ENCODE results near the gene ENOX2.
"Not testable (repeated sequence)": the region's sequence is repeated elsewhere in the genome, so short reads cannot be mapped to it uniquely, and the experiment has no call there.

Gene ENOX2

DNA sequence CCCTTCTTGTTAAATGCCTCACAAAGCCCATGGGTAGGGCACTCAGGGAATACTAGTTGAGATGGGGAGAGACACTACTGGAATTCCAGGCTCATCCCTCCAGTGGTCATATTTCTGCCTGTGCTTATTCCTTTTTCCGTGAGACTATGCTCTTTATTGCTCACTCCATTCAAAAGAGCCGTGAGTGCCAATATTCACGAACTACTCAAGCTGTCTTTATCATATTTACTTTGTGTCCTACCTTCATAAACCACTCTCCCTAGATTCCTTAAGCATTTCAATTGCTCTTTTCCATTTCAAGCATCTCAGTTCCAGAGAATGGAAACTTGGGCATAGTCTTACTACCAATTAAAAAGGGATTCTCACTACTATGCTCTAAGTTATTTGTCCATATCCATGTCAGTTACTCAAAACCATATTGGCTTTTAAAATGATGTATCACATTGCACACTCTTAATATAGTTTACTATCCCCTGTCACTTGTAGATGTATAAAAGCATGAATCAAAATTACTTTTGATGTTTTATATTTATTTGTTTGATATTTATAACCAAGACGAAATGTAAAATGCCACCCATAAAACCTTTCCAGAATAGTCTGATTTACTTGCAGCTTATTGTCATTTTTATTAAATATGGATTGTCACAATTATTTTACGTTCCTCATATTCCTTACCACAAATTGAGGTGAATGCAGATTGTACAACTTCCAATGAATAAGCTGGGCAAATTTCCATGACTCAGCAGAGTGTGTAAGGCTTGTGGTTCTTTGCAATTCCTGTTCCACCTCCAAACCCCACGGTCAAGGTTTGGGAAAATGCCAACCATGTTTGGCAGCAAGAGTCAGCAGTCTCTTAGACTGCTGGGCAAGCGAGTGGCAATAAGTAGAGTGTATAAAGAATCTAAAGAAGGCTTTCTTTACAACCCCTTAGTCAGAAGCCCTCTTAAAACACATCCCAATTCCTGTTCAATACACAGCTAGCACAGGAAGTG is 24.4 kb downstream of the ENOX2 start:
- DNase-seq, result no peak

DNA sequence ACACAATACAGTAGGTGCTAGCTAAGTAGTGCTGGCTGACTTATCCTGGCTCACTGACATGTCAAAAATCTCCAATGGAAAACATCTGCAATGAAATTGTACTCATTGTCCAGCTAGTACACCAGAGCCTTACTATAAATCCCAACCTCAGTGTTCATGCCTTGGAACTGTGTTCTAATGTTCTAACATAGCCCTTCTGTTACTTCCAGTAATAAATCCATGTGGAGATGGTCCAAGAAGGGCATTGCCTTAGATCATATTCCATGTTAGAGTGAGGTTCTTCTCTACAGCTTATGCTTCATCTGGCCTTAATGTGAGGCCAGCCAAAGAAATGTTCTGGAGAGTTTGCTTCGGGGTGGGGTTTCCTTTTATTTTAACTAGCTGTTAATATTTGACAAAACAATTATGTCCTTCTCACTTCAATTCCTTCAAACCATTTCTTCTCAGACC is 25.1 kb downstream of the ENOX2 start:
- DNase-seq, result no peak

- DNase-seq, result no peak
Measured at GRCh38 chrX:130876226-130876625, 26.8 kb downstream of the ENOX2 start.

- DNase-seq, result no peak
Measured at GRCh38 chrX:130874751-130875150, 28.3 kb downstream of the ENOX2 start.

DNA sequence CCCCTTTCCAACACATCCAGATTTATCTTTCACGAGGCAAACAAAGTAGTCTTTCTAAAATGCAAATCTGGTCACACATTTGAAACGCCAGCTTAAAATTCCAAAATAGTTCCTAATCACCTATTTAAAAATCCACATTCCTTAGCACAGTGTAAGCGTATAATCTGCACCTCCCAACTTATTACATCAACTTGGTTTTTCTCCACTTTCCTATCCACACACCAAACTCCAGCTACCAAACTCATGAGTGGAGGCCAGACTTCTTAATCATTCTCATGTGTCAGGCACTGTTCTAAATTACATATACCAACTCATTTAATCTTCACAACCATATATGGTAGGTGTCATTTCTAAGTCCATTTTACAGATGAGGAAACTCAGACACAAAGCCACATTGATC is 33.8 kb downstream of the ENOX2 start:
- DNase-seq, result no peak

DNA sequence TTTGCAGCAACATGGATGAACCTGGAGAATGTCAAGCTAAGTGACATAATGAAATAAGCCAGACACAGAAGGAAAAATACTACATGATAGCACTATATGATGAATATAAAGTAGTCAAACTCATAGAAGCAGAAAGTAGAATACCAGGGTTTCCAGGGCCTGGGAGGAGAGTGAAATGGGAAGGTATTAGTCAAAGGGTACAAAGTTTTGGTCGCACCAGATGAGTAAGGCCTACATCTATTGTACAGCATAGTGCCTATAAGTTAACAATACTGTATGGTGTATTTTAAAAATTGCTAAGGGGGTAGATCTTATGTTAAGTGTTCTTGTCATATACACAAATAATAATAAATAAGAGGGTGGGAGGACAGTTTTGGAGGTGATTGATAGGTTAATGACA is 41.5 kb downstream of the ENOX2 start:
- DNase-seq, result no peak

DNA sequence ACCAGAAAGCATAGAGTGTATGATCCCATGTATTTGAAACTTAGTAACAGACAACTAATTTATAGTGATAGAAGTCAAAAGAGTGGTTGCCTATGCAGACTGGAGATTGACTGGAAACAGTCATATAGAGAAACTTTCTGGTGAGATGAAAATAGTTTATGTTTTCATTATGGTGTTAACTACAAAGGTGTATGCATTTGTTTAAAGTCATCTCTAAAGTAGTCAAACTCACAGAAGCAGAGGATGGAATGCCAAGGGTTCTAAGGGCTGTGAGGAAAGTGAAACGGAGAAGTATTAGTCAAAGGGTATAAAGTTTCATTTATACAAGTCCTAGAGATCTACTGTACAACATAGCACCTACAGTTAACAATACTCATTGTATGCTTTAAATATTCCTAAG is 45.8 kb downstream of the ENOX2 start:
- DNase-seq, result no peak

DNA sequence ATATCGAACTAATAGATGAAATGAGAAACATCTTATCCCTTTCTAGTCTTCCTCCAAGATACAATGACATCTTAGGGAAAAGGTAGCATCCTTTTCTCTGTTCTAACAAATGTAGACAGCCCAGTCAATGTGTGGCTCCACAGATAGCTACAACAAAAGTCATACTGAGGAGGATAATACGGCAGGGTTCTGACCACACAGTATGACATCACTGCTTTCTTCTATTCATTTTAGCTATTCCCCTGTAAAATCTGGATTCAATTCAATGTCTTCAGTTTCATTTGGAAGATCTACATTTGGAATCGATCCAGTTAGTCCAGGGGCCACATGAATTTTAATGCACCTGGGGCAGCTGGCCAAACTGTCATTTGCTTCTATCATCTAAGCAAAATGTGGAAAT is 51.4 kb downstream of the ENOX2 start:
- no peak for DNase-seq

GRCh38 chrX:130848763-130849162 is 54.2 kb downstream of the ENOX2 start:
- no peak for DNase-seq

DNA sequence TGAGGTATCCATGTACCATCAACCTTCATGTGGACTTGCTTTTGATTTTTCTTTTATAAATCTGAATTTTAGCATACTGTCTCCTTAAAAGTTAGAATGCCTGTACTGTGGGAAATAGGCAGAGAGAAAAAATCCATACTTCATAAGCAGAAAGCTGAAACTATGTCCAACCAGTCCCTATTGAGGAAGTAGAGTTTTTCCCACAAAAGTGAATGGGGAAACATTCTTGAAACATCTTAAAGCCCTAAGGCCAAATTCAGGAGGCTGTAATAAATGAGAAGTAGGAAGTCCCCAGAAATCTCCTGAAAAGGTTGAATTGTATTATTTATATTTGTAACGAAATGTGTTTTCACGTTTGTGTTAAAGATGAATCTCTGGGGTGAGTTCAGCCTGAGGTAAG is 56.3 kb downstream of the ENOX2 start:
- no peak for DNase-seq

- DNase-seq, result no peak
Measured at GRCh38 chrX:130841776-130842175, 61.2 kb downstream of the ENOX2 start.

DNA sequence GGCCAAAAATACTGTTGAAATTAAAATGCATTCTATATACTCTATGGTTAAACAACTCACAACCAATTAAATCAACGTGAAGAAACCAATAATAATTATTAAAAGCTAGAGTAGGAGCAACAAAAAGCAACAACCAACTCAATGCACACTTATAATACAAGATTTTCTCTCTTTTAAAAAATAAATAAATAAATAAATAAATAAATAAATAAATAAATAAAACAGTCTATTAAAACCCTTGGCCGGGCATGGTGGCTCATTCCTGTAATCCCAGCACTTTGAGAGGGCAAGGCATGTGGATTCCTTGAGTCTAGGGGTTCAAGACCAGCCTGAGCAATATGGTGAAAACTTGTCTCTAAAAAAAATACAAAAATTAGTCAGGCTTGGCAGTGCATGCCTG is 62.7 kb downstream of the ENOX2 start:
- no peak for DNase-seq

GRCh38 chrX:130836447-130836846 is 66.6 kb downstream of the ENOX2 start:
- DNase-seq, result peak; percentile 1

- DNase-seq, result no peak
Measured at GRCh38 chrX:130834830-130835229, 68.2 kb downstream of the ENOX2 start.

GRCh38 chrX:130834149-130834548 is 68.9 kb downstream of the ENOX2 start:
- DNase-seq, result no peak

DNA sequence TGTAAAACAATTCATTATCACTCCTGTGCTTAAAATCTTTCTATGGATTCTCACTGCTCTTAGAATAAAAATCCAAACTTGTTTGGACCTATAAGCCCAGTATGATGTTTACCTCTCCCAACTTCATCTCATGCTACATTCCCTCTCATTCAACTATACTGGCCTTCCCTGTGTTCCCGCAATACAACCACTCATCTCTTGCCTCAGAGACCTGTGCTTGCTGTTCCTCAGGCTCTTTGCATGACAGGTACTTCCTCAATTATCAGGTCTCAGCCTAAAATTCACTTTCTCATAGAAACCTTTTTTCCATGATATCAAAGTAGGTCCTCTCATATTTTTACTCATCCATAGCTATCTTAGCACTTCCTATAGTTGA is 71.7 kb downstream of the ENOX2 start:
- no peak for DNase-seq

GRCh38 chrX:130830599-130831346 is 72.2 kb downstream of the ENOX2 start:
- no peak for DNase-seq

DNA sequence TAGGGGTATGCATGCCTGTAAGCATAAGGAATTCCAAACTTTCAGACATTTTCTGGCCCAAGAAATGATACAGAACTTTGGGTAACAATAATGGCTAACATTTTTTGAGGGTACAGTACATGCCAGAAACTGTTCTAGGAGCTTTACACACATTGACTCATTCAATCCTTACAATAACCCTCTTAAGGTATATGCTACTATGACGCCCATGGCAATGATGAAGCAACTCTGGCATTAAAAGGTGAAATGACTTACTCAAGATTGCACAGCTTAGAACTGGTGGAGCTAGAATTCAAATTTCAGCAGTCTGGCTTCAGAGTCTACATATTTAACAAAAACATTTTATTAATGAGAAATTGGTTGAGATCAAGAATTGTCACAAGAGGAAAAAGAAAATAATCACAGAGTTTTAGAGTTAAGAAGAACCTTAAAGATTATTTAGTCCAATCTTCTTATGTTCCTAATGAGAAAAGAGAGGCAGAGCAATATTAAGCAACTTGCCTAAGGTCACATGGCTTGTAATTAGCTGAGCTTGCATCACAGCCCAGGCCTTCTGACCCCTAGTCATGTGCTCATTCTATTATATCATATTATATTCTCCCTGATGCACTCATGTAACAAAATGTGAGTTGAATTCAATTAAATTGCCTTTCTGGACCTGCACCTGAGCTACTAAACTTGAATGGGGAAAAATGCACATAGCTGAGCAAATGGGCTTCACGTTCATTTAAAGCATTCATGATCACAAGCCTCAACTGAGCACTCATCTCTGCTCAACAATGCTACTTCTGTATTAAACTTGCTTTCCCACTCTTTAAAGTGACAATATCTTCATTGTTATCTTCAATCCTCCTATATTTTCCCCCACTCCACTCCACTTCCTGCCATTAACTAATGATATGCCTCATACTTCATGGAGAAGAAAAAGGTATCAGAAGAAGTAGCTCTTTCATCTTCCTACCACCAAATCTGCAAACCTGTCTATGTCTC is 73.2 kb downstream of the ENOX2 start:
- DNase-seq, result no peak

DNA sequence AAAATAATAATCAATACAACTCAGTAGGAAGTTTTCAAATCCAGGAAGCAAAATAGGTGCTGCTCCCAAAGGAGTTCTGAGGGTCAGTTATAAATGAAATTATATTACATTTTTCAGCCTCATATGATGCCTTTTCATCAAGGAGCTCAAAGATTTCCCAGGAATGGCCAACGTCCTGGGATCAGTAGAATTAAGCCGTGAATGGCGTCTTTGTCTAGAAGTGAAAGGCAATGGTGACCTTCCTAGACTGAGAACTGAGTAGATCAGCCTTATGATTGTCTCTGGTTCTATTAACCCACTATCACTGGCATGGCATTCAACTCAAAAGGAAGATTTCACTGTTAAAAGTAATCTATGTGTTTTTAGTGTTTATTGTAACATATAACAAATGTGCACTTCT is 74.4 kb downstream of the ENOX2 start:
- DNase-seq, result no peak

- no peak for DNase-seq
Measured at GRCh38 chrX:130827648-130828047, 75.4 kb downstream of the ENOX2 start.

DNA sequence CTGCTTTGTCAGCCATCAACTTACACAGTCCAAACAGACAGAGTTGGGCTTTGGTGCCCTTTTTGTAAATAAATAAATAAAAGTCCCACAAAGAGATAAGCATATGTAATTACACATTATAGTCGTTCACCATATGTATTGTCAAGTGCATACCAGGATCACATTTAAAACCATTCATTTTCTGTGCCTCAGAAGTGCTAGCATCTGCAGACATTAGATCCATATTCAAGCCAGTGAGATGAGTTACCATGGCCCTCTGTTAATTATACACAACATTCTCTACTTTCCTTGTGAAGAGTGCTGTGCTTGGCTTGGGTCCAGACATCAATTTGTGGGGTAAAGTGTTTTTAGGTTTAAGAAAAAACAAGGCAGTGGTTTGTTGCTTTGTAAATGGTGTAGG is 76.8 kb downstream of the ENOX2 start:
- no peak for DNase-seq

GRCh38 chrX:130825525-130825924 is 77.5 kb downstream of the ENOX2 start:
- peak; percentile 6 for DNase-seq

DNA sequence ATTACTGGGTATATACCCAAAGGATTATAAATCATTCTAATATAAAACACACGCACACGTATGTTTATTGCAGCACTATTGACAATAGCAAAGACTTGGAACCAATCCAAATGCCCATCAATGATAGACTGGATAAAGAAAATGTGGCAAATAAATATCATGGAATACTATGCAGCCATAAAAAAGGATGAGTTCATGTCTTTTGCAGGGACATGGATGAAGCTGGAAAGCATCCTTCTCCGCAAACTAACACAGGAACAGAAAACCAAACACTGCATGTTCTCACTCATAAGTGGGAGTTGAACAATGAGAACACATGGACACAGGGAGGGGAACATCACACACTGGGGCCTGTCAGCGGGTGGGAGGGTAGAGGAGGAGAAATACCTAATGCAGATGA is 83.6 kb downstream of the ENOX2 start:
- DNase-seq, result not testable (repeated sequence)
